GM11168 (cell line): Measurements from ENCODE around the gene PIGU.

Experiments
- in situ Hi-C: fragments of 300-500 bp; cut with MboI; formaldehyde crosslinking; loops from one replicate; pipeline ENCODE4 v1.12.0; 2022; ENCODE audit warnings: low sequenced_read_pairs; ENCODE audit not compliant: unreplicated experiment

Gene PIGU

GRCh38 chr20:34581341-34582184 lies 95.3 kb downstream of the PIGU start:
- in situ Hi-C loops = no loop called here

GRCh38 chr20:34579979-34580940 lies 96.6 kb downstream of the PIGU start:
- in situ Hi-C loops = no loop called here

- in situ Hi-C loops = no loop called here
Measured at GRCh38 chr20:34579191-34579978, 97.5 kb downstream of the PIGU start.

GRCh38 chr20:34578521-34578920 lies 98.4 kb downstream of the PIGU start:
- in situ Hi-C loops = no loop called here

- in situ Hi-C loops = no loop called here
Measured at GRCh38 chr20:34578025-34578424, 98.9 kb downstream of the PIGU start.

GRCh38 chr20:34577061-34577460 lies 99.8 kb downstream of the PIGU start:
- in situ Hi-C loops = no loop called here

GRCh38 chr20:34575756-34576155 lies 101.1 kb downstream of the PIGU start:
- in situ Hi-C loops = no loop called here

GRCh38 chr20:34575271-34575670 lies 101.6 kb downstream of the PIGU start:
- in situ Hi-C loops = no loop called here

GRCh38 chr20:34574861-34575260 lies 102.0 kb downstream of the PIGU start:
- in situ Hi-C loops = no loop called here

GRCh38 chr20:34574426-34574825 lies 102.5 kb downstream of the PIGU start:
- in situ Hi-C loops = no loop called here

GRCh38 chr20:34573541-34574300 lies 103.2 kb downstream of the PIGU start:
- in situ Hi-C loops = no loop called here

GRCh38 chr20:34571753-34572152 lies 105.1 kb downstream of the PIGU start:
- in situ Hi-C loops = no loop called here

- in situ Hi-C loops = no loop called here
Measured at GRCh38 chr20:34570859-34571306, 106.0 kb downstream of the PIGU start.

GRCh38 chr20:34569598-34569997 lies 107.3 kb downstream of the PIGU start:
- in situ Hi-C loops = no loop called here

- in situ Hi-C loops = no loop called here
Measured at GRCh38 chr20:34567892-34568865, 108.7 kb downstream of the PIGU start.

- in situ Hi-C loops = no loop called here
Measured at GRCh38 chr20:34566978-34567891, 109.7 kb downstream of the PIGU start.

- in situ Hi-C loops = loop anchor here (5.0 kb wide), 1 partner anchor 137 kb away; the partner anchor contains the start of gene TP53INP2
Measured at GRCh38 chr20:34564833-34565232, 112.1 kb downstream of the PIGU start.
